Measurements from ENCODE around the gene RHOH. TPM values are rescaled to one million over a fixed set of nuclear protein-coding genes. Genes with fewer than 3 reads are reported as not detected.

RHOH gene
- total and polyA plus RNA-seq, 9 of the 15 experiments (the other 6 are each of a cell fraction or from before 2014, with no cell fraction given): 14.3 to 37.7 (median 23.2) TPM

- TF ChIP-seq, protein P1, sequence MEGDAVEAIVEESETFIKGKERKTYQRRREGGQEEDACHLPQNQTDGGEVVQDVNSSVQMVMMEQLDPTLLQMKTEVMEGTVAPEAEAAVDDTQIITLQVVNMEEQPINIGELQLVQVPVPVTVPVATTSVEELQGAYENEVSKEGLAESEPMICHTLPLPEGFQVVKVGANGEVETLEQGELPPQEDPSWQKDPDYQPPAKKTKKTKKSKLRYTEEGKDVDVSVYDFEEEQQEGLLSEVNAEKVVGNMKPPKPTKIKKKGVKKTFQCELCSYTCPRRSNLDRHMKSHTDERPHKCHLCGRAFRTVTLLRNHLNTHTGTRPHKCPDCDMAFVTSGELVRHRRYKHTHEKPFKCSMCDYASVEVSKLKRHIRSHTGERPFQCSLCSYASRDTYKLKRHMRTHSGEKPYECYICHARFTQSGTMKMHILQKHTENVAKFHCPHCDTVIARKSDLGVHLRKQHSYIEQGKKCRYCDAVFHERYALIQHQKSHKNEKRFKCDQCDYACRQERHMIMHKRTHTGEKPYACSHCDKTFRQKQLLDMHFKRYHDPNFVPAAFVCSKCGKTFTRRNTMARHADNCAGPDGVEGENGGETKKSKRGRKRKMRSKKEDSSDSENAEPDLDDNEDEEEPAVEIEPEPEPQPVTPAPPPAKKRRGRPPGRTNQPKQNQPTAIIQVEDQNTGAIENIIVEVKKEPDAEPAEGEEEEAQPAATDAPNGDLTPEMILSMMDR (IDR thresholded peaks at IDR 0.05 in 2 of 3, conservative IDR thresholded peaks at IDR 0.05 in 1 of 3; ENCODE audit: insufficient read depth in 2 of 3, low read depth in 1 of 3, low read length in 3 of 3): no peak
- no peak for TF ChIP-seq PHF21A (IDR thresholded peaks at IDR 0.05; ENCODE audit: borderline replicate concordance, low read depth)
- no peak for TF ChIP-seq ARID4B (CRISPR knock-in tag; IDR thresholded peaks at IDR 0.05)
- TF ChIP-seq, protein P2, sequence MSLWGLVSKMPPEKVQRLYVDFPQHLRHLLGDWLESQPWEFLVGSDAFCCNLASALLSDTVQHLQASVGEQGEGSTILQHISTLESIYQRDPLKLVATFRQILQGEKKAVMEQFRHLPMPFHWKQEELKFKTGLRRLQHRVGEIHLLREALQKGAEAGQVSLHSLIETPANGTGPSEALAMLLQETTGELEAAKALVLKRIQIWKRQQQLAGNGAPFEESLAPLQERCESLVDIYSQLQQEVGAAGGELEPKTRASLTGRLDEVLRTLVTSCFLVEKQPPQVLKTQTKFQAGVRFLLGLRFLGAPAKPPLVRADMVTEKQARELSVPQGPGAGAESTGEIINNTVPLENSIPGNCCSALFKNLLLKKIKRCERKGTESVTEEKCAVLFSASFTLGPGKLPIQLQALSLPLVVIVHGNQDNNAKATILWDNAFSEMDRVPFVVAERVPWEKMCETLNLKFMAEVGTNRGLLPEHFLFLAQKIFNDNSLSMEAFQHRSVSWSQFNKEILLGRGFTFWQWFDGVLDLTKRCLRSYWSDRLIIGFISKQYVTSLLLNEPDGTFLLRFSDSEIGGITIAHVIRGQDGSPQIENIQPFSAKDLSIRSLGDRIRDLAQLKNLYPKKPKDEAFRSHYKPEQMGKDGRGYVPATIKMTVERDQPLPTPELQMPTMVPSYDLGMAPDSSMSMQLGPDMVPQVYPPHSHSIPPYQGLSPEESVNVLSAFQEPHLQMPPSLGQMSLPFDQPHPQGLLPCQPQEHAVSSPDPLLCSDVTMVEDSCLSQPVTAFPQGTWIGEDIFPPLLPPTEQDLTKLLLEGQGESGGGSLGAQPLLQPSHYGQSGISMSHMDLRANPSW (CRISPR knock-in tag; IDR thresholded peaks at IDR 0.05): no peak
- TF ChIP-seq HEY1 (CRISPR knock-in tag; IDR thresholded peaks at IDR 0.05; ENCODE audit: borderline replicate concordance): peak; percentile 80; the same call in 1 of the 2 replicates
- TF ChIP-seq TFE3 (CRISPR knock-in tag; IDR thresholded peaks at IDR 0.05): no peak
- peak; percentile 7; the same call in 1 of the 2 replicates for TF ChIP-seq RAD51 (IDR thresholded peaks at IDR 0.05; ENCODE audit: borderline replicate concordance, low read depth)
- peak in 1 of 3 experiments; percentile 15 for TF ChIP-seq YY1 (IDR thresholded peaks at IDR 0.05; ENCODE audit: borderline replicate concordance in 1 of 3, control insufficient read depth in 1 of 3, extremely low read depth in 1 of 3, insufficient read depth in 3 of 3, insufficient read length in 1 of 3, insufficient replicate concordance in 2 of 3, low read depth in 1 of 3, low read length in 2 of 3)
- peak; percentile 34; the same call in 1 of the 2 replicates for TF ChIP-seq JUND (IDR thresholded peaks at IDR 0.05; ENCODE audit: borderline replicate concordance, low read depth, low read length)
- TF ChIP-seq JUND (tag; IDR thresholded peaks at IDR 0.05; ENCODE audit: borderline replicate concordance, low read depth, low read length): no peak; the same call in 2 of the 3 replicates
- no peak for TF ChIP-seq TCF7L2 (IDR thresholded peaks at IDR 0.05; ENCODE audit: low read depth, low read length)
- 0 out of 2 replicates have a peak, but pooled peaks have one; percentile 26 for TF ChIP-seq ELF4 (CRISPR knock-in tag; IDR thresholded peaks at IDR 0.05)
- TF ChIP-seq SP1 (CRISPR knock-in tag; IDR thresholded peaks at IDR 0.05): peak; percentile 45; the same call in 1 of the 2 replicates
Measured at GRCh38 chr4:40205259-40206198, 8.7 kb downstream of the RHOH start (continued).

Measured in K562 (cell line).